IMR-90 (cell line): ENCODE measurements around the gene FANCL. TPM values are rescaled to one million over a fixed set of nuclear protein-coding genes. Genes with fewer than 3 reads are reported as not detected.

Source experiments
- ATAC-seq: fragments of 200-7000 bp; cut with Tn5 transposase; 2 replicates; pipeline ENCODE4 v1.9.1; 2020; ENCODE audit warnings: low read depth, mild to moderate bottlenecking, moderate library complexity
- BruUV-seq: library from RNA; stranded (reverse); fragments of 400-500 nt; replicated peaks from 2 replicates; lab custom pipeline; 2021; lab: Mats Ljungman, UMichigan
- CTCF ChIA-PET: fragments of 300-600 bp; formaldehyde crosslinking; extraction: SDS; loops from one replicate; lab custom pipeline; 2021; ENCODE audit warnings: antibody characterized with exemption; lab: Yijun Ruan, JAX
- POLR2A ChIA-PET: fragments of 300-600 bp; sonication (Branson Sonifier 250); formaldehyde crosslinking; loops from one replicate; lab custom pipeline; 2022; ENCODE audit warnings: antibody characterized with exemption; ENCODE audit not compliant: unreplicated experiment; lab: Charles Lee
- DNase-seq: peaks from one replicate; pipeline ENCODE4 v3.0.0; 2013
- H2AFZ ChIP-seq: replicated peaks from 2 replicates; pipeline ENCODE3; 2013; ENCODE audit warnings: low read length, mild to moderate bottlenecking; ENCODE audit not compliant: poor library complexity
- H2AK5ac ChIP-seq: 2 replicates; pipeline ENCODE4 v1.6.1; 2013; ENCODE audit warnings: low read depth, low read length, inconsistent platforms
- H2AK9ac ChIP-seq: replicated peaks from 2 replicates; pipeline ENCODE3; 2013; ENCODE audit warnings: mild to moderate bottlenecking, low read depth, low read length, moderate library complexity; ENCODE audit not compliant: poor library complexity
- H2BK120ac ChIP-seq: 2 replicates; pipeline ENCODE4 v1.6.1; 2013; ENCODE audit warnings: low read depth, low read length, inconsistent platforms
- H2BK15ac ChIP-seq: 3 replicates; pipeline ENCODE4 v1.6.1; 2013; ENCODE audit warnings: low read depth, low read length, inconsistent platforms
- H2BK20ac ChIP-seq: 2 replicates; pipeline ENCODE4 v1.6.1; 2013; ENCODE audit warnings: low read depth, mild to moderate bottlenecking, inconsistent platforms, low read length, moderate library complexity
- H2BK5ac ChIP-seq: 2 replicates; pipeline ENCODE4 v1.6.1; 2013; ENCODE audit warnings: mild to moderate bottlenecking, low read depth, low read length, inconsistent platforms; ENCODE audit not compliant: poor library complexity, severe bottlenecking
- H3K14ac ChIP-seq: replicated peaks from 2 replicates; pipeline ENCODE4 v1.6.1; 2013; ENCODE audit warnings: low read depth, low read length, inconsistent platforms
- H3K18ac ChIP-seq: 2 replicates; pipeline ENCODE4 v1.6.1; 2013; ENCODE audit warnings: low read depth, low read length, control low read depth
- H3K23ac ChIP-seq: 2 replicates; pipeline ENCODE4 v1.6.1; 2013; ENCODE audit warnings: low read depth, low read length, inconsistent platforms
- H3K27ac ChIP-seq: 2 replicates; pipeline ENCODE4 v1.5.1; 2013; ENCODE audit warnings: mild to moderate bottlenecking, control low read depth, low read length; ENCODE audit not compliant: insufficient read depth
- H3K27me3 ChIP-seq: 2 replicates; pipeline ENCODE4 v1.6.1; 2013; ENCODE audit warnings: low read length; ENCODE audit not compliant: control insufficient read depth, insufficient read depth
- H3K36me3 ChIP-seq: 2 replicates; pipeline ENCODE4 v1.6.1; 2013; ENCODE audit warnings: low read length, mixed read lengths; ENCODE audit not compliant: control insufficient read depth, insufficient read depth
- H3K4ac ChIP-seq: 2 replicates; pipeline ENCODE4 v1.6.1; 2013; ENCODE audit warnings: low read depth, low read length, inconsistent platforms
- H3K4me1 ChIP-seq: 2 replicates; pipeline ENCODE4 v1.6.1; 2013; ENCODE audit warnings: low read length, mixed read lengths; ENCODE audit not compliant: control insufficient read depth, insufficient read depth
- H3K4me2 ChIP-seq: 2 replicates; pipeline ENCODE4 v1.6.1; 2013; ENCODE audit warnings: low read depth, mild to moderate bottlenecking, control low read depth, low read length, moderate library complexity
- H3K4me3 ChIP-seq: 2 replicates; pipeline ENCODE4 v1.5.1; 2013; ENCODE audit warnings: low read depth, mild to moderate bottlenecking, control low read depth, low read length, moderate library complexity; ENCODE audit not compliant: insufficient read depth
- H3K56ac ChIP-seq: 2 replicates; pipeline ENCODE4 v1.6.1; 2013; ENCODE audit warnings: low read length, inconsistent platforms; ENCODE audit not compliant: insufficient read depth; ENCODE audit errors: extremely low read depth
- H3K79me1 ChIP-seq, 2 experiments: 2 replicates each; pipeline ENCODE4 v1.6.1; 2013; ENCODE audit warnings: low read length in 2 of 2, inconsistent platforms in 1 of 2, low read depth in 1 of 2
- H3K9ac ChIP-seq: 2 replicates; pipeline ENCODE4 v1.6.1; 2013; ENCODE audit warnings: low read depth, low read length, control low read depth
- H3K9me1 ChIP-seq: 2 replicates; pipeline ENCODE4 v1.6.1; 2013; ENCODE audit warnings: low read length, inconsistent platforms; ENCODE audit not compliant: insufficient read depth
- H3K9me3 ChIP-seq: 2 replicates; pipeline ENCODE4 v1.6.1; 2013; ENCODE audit warnings: low read length; ENCODE audit not compliant: control insufficient read depth, insufficient read depth
- H4K20me1 ChIP-seq: 2 replicates; pipeline ENCODE4 v1.6.1; 2013; ENCODE audit warnings: low read length, inconsistent platforms; ENCODE audit not compliant: insufficient read depth
- H4K5ac ChIP-seq: 2 replicates; pipeline ENCODE4 v1.6.1; 2013; ENCODE audit warnings: mild to moderate bottlenecking, low read depth, low read length, control low read depth
- H4K8ac ChIP-seq, 2 experiments: 2 replicates each; pipeline ENCODE4 v1.6.1; 2013; ENCODE audit warnings: low read depth in 2 of 2, low read length in 2 of 2, control low read depth in 1 of 2, inconsistent platforms in 1 of 2
- H4K91ac ChIP-seq: 2 replicates; pipeline ENCODE4 v1.6.1; 2013; ENCODE audit warnings: low read depth, low read length, inconsistent platforms; ENCODE audit not compliant: insufficient read depth
- BHLHE40 ChIP-seq: fragments of 150-350 bp; IDR thresholded peaks from 2 replicates; pipeline ENCODE4 v1.6.1; 2016; ENCODE audit warnings: mild to moderate bottlenecking, low read depth, low read length
- CHD1 ChIP-seq: IDR thresholded peaks from 2 replicates; pipeline ENCODE4 v1.6.1; 2012; ENCODE audit warnings: low read depth, low read length, improper control_type of control experiment
- FOS ChIP-seq: fragments of 150-350 bp; IDR thresholded peaks from 2 replicates; pipeline ENCODE4 v1.6.1; 2016; ENCODE audit warnings: low read depth, low read length
- MAZ ChIP-seq: IDR thresholded peaks from 2 replicates; pipeline ENCODE4 v1.6.1; 2012; ENCODE audit warnings: low read depth, mild to moderate bottlenecking, low read length, improper control_type of control experiment, moderate library complexity, borderline replicate concordance
- WGBS, 2 experiments: methylation state at CpG; one replicate each; pipeline versions ENCODE4 v1.1.5 to v1.1.7; 2013; ENCODE audit warnings: missing lambda C conversion rate in 2 of 2; ENCODE audit not compliant: insufficient read length in 1 of 2; ENCODE audit errors: extremely low coverage in 2 of 2; 5-methylcytosine and 5-hydroxymethylcytosine counted together
- dilution Hi-C: fragments of 300-500 bp; cut with HindIII; formaldehyde crosslinking; loops from one replicate; pipeline ENCODE4 v1.14.3; 2018; ENCODE audit warnings: low sequenced_read_pairs; ENCODE audit not compliant: unreplicated experiment
- in situ Hi-C: fragments of 300-500 bp; cut with MboI; formaldehyde crosslinking; loops from 3 replicates; pipeline ENCODE4 v1.14.3; 2019; ENCODE audit warnings: low sequenced_read_pairs, inconsistent platforms, mixed read lengths
- intact Hi-C: fragments of 100-400 bp; cut with micrococcal nuclease; formaldehyde crosslinking; loops from 2 replicates; pipeline ENCODE4 v1.10.0; 2022
- polyA plus RNA-seq, 3 experiments: library from polyadenylated mRNA; depleted of rRNA; stranded (reverse); fragments of >200 nt; gene quantifications; 2 replicates each; pipeline ENCODE4 v1.2.3, GENCODE V29; 2012; ENCODE audit warnings: low replicate concordance in 1 of 3
- total RNA-seq: library from RNA; depleted of rRNA; stranded (reverse); fragments of >200 nt; gene quantifications from 2 replicates; pipeline ENCODE4 v1.2.3, GENCODE V29; 2012

Gene FANCL
- total and polyA plus RNA-seq, 2 of the 4 experiments (the other 2 are of a cell fraction): 9.0 to 12.7 TPM

- no peak overlapping the region for H3K56ac ChIP-seq
- H2AK9ac ChIP-seq: no peak overlapping the region
- DNase-seq (no peak), ATAC-seq (no peak)
- no peaks in the 10 kb centered on the region for H3K9me3 ChIP-seq
- WGBS, 2 experiments: no CpG with 5 or more reads among the region's 1 CpG
- H2AK5ac ChIP-seq: no peak overlapping the region
- H3K9me1 ChIP-seq: no peaks in the 10 kb centered on the region; the same call in 1 of the 2 replicates
- TF ChIP-seq MAZ: no peak
- TF ChIP-seq CHD1: no peak
- no peak for TF ChIP-seq FOS
- no peak for TF ChIP-seq BHLHE40
- H2AFZ ChIP-seq: no peak overlapping the region
- no peak overlapping the region for H2BK120ac ChIP-seq
- no peaks in the 10 kb centered on the region for H4K20me1 ChIP-seq
- no peak overlapping the region for H2BK20ac ChIP-seq
- H4K8ac ChIP-seq: no peak overlapping the region
- no peak overlapping the region for H3K4me2 ChIP-seq
- H3K4me1 ChIP-seq: no peaks in the 10 kb centered on the region
- H2BK15ac ChIP-seq: no peak overlapping the region
- peaks cover 0 to 8% of the 10 kb centered on the region in 2 experiments; a peak in 1 of 4 replicates for H3K79me1 ChIP-seq
- no TSS peak for BruUV-seq
- H3K14ac ChIP-seq: no peak overlapping the region
- no peak overlapping the region for H4K5ac ChIP-seq
- intact Hi-C loops: no loop called here
- in situ Hi-C loops: no loop called here
- H3K18ac ChIP-seq: no peak overlapping the region
- peaks cover 6% of the 10 kb centered on the region; the same call in 1 of the 2 replicates for H3K36me3 ChIP-seq
- H3K4ac ChIP-seq: no peak overlapping the region
- H3K4me3 ChIP-seq: no peak overlapping the region
- dilution Hi-C loops: no loop called here
- H4K91ac ChIP-seq: no peak overlapping the region
- ChIA-PET POLR2A (no interaction called here), CTCF (no interaction called here)
- H3K27me3 ChIP-seq: no peaks in the 10 kb centered on the region
- H3K9ac ChIP-seq: no peak overlapping the region
- H3K27ac ChIP-seq: no peak overlapping the region
- no peak overlapping the region for H3K23ac ChIP-seq
- H2BK5ac ChIP-seq: no peak overlapping the region
These were observed 12.8 kb downstream of the FANCL start for GRCh38 chr2:58228299-58228698.
